ENCODE data around the gene CRB1. TPM values are rescaled to one million over a fixed set of nuclear protein-coding genes. Genes with fewer than 3 reads are reported as not detected.

CRB1 gene
- total and polyA plus RNA-seq, 2 of the 8 experiments (the other 6 are each of a cell fraction or from before 2014, with no cell fraction given): 0.03 TPM; not detected in 1

- H3K27ac ChIP-seq (ENCODE audit: low read depth, low read length): no peak overlapping the region
- H3K4me2 ChIP-seq (ENCODE audit: insufficient read depth in 1 of 2, low read depth in 2 of 2, low read length in 2 of 2): no peak overlapping the region
- FAIRE-seq: no peak
- no peaks in the 10 kb centered on the region; a peak in 1 of 7 replicates for H3K4me1 ChIP-seq (replicated peaks in 1 of 4; ENCODE audit: control insufficient read depth in 3 of 4, insufficient read depth in 4 of 4, low read length in 3 of 4)
- no peaks in the 10 kb centered on the region for H3K9me3 ChIP-seq (ENCODE audit: insufficient read depth in 2 of 2, low read depth in 1 of 2, low read length in 1 of 2)
- H4K8ac ChIP-seq (ENCODE audit: extremely low read depth, insufficient read depth, low read length): no peak overlapping the region
- no peak overlapping the region for H3K23ac ChIP-seq (ENCODE audit: insufficient read length)
- H3K36me3 ChIP-seq (ENCODE audit: control insufficient read depth in 2 of 4, insufficient read depth in 4 of 4, low read length in 3 of 4): no peaks in the 10 kb centered on the region
- H3K79me2 ChIP-seq (ENCODE audit: control insufficient read depth in 1 of 2, insufficient read depth in 2 of 2, low read length in 2 of 2): no peaks in the 10 kb centered on the region
- H2BK120ac ChIP-seq (replicated peaks; ENCODE audit: low read depth, low read length): no peak overlapping the region
- no peak overlapping the region for H3K4me3 ChIP-seq (ENCODE audit: extremely low read depth in 1 of 4, insufficient read depth in 2 of 4, low read depth in 3 of 4, low read length in 4 of 4)
- POLR2A ChIA-PET (ENCODE audit: partially characterized antibody): no interaction called here
- H4K5ac ChIP-seq (ENCODE audit: insufficient read length, low read depth, low read length): no peak overlapping the region
- H2BK20ac ChIP-seq (ENCODE audit: low read length): no peak overlapping the region
- H2BK12ac ChIP-seq (ENCODE audit: low read depth, low read length): no peak overlapping the region
- H3K56ac ChIP-seq (replicated peaks; ENCODE audit: insufficient read length, low read depth, low read length): no peak overlapping the region
- no peak overlapping the region for H2BK5ac ChIP-seq (ENCODE audit: low read depth, low read length)
- no peaks in the 10 kb centered on the region for H3K23me2 ChIP-seq (ENCODE audit: low read depth, low read length)
- CTCF ChIA-PET (ENCODE audit: partially characterized antibody): interaction anchor here (0.6 to 3.6 kb wide), 6 partner anchors 14 to 288 kb away, joined by 3 to 47 read pairs (median 4); no protein-coding TSS in a partner anchor
- no peaks in the 10 kb centered on the region for H4K20me1 ChIP-seq (replicated peaks in 1 of 2; ENCODE audit: control insufficient read depth in 1 of 2, insufficient read depth in 2 of 2, low read length in 2 of 2)
- H4K91ac ChIP-seq (replicated peaks; ENCODE audit: insufficient read length, low read length): no peak overlapping the region
- no peak overlapping the region for H3K14ac ChIP-seq (ENCODE audit: insufficient read length)
- H3K4ac ChIP-seq (replicated peaks; ENCODE audit: insufficient read length, low read depth, low read length): no peak overlapping the region
- no peak for DNase-seq (ENCODE audit: low read depth in 1 of 2, low spot score in 2 of 2)
- no peak overlapping the region for H3K9ac ChIP-seq (replicated peaks in 1 of 4; ENCODE audit: extremely low read depth in 1 of 4, low read depth in 3 of 4, low read length in 3 of 4)
- H2AFZ ChIP-seq (ENCODE audit: low read length): no peak overlapping the region
- no peaks in the 10 kb centered on the region for H3K79me1 ChIP-seq (ENCODE audit: low read depth, low read length)
- no peaks in the 10 kb centered on the region for H3K27me3 ChIP-seq (replicated peaks in 1 of 4; ENCODE audit: control insufficient read depth in 3 of 4, extremely low read depth in 1 of 4, insufficient read depth in 3 of 4, low read length in 3 of 4)
- no peak overlapping the region for H2AK5ac ChIP-seq (ENCODE audit: low read depth, low read length)
- H3K18ac ChIP-seq (ENCODE audit: extremely low read depth, low read length): no peak overlapping the region
- WGBS, 2 experiments (ENCODE audit: extremely low coverage in 1 of 2, insufficient coverage in 1 of 2, insufficient read length in 1 of 2, insufficient replicate concordance in 2 of 2, low coverage in 1 of 2, low lambda C conversion rate in 2 of 2, missing lambda C conversion rate in 1 of 2): 78% methylated on average over 1 of the region's 1 CpG; no CpG with 5 or more reads in 1 of the 2 experiments
- H2BK15ac ChIP-seq (ENCODE audit: low read length): no peak overlapping the region
- TF ChIP-seq CTBP2 (IDR thresholded peaks at IDR 0.05; ENCODE audit: borderline replicate concordance, insufficient read depth, insufficient read length, low read length): no peak
- TF ChIP-seq JUN (IDR thresholded peaks at IDR 0.05; ENCODE audit: low read depth, low read length): no peak
- TF ChIP-seq, protein P1, sequence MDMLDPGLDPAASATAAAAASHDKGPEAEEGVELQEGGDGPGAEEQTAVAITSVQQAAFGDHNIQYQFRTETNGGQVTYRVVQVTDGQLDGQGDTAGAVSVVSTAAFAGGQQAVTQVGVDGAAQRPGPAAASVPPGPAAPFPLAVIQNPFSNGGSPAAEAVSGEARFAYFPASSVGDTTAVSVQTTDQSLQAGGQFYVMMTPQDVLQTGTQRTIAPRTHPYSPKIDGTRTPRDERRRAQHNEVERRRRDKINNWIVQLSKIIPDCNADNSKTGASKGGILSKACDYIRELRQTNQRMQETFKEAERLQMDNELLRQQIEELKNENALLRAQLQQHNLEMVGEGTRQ (IDR thresholded peaks at IDR 0.05; ENCODE audit: low read length): no peak
- no peak for TF ChIP-seq TAF7 (optimal IDR thresholded peaks at IDR 0.05; ENCODE audit: borderline replicate concordance, low read depth, low read length)
- TF ChIP-seq MAFK (IDR thresholded peaks at IDR 0.05; ENCODE audit: low read depth, low read length): no peak
- no peak for TF ChIP-seq CHD1 (IDR thresholded peaks at IDR 0.05; ENCODE audit: low read depth, low read length)
- no peak for TF ChIP-seq RAD21 (IDR thresholded peaks at IDR 0.05 in 1 of 2, conservative IDR thresholded peaks at IDR 0.05 in 1 of 2; ENCODE audit: low read depth in 2 of 2, low read length in 2 of 2)
- no peak for TF ChIP-seq CHD2 (IDR thresholded peaks at IDR 0.05; ENCODE audit: low read length)
- TF ChIP-seq RFX5 (IDR thresholded peaks at IDR 0.05; ENCODE audit: borderline replicate concordance, low read depth, low read length): no peak
- TF ChIP-seq TCF12 (IDR thresholded peaks at IDR 0.05; ENCODE audit: low read depth, low read length): no peak
- TF ChIP-seq EZH2 (IDR thresholded peaks at IDR 0.05; ENCODE audit: low read depth, low read length, severe bottlenecking): no peak
These were observed 90.9 kb downstream of the CRB1 start for GRCh38 chr1:197358959-197359358.
